SK-N-SH (cell line): ENCODE results near the gene RFX3. TPM values are rescaled to one million over a fixed set of nuclear protein-coding genes. Genes with fewer than 3 reads are reported as not detected.

Experiments used
- CTCF ChIA-PET: fragments of 300-600, 350-600 bp; formaldehyde crosslinking; extraction: SDS; loops from one replicate; lab custom pipeline; 2021; lab: Yijun Ruan, JAX
- POLR2A ChIA-PET: fragments of 350-600 bp; sonication (Branson Sonifier 250); formaldehyde crosslinking; extraction: SDS; loops from one replicate; lab custom pipeline; 2020; ENCODE audit warnings: antibody characterized with exemption, inconsistent platforms; lab: Yijun Ruan, JAX
- DNase-seq: peaks from one replicate; pipeline ENCODE4 v3.0.0; 2012
- H2AFZ ChIP-seq: fragments of 200-600 bp; sonication (generic); 2 replicates; pipeline ENCODE4 v1.8.1; 2016; ENCODE audit warnings: antibody characterized with exemption, mild to moderate bottlenecking, low read depth
- H3F3A ChIP-seq: fragments of 200-600 bp; sonication (generic); replicated peaks from 2 replicates; pipeline ENCODE3; 2016; ENCODE audit warnings: antibody characterized with exemption, mild to moderate bottlenecking; ENCODE audit not compliant: insufficient read depth
- H3K27ac ChIP-seq, 2 experiments: fragments of 200-500 bp in 1 of 2; fragments of 200-600 bp in 1 of 2; sonication (Bioruptor generic) in 1 of 2; sonication (generic), shearing (Covaris generic) in 1 of 2; 2 replicates each; pipeline versions ENCODE4 v1.5.1 to v1.6.1; 2014 to 2016; ENCODE audit warnings: low read depth in 2 of 2, inconsistent platforms in 1 of 2, low read length in 1 of 2, mild to moderate bottlenecking in 1 of 2, mixed read lengths in 1 of 2
- H3K27me3 ChIP-seq: fragments of 200-600 bp; sonication (generic), shearing (Covaris generic); 2 replicates; pipeline ENCODE4 v1.6.1; 2016; ENCODE audit warnings: mixed run types; ENCODE audit not compliant: insufficient read depth
- H3K36me3 ChIP-seq, 2 experiments: fragments of 200-500 bp in 1 of 2; fragments of 200-600 bp in 1 of 2; sonication (Bioruptor generic) in 1 of 2; sonication (generic) in 1 of 2; replicated peaks in 1 of 2; 2 replicates each; pipeline versions ENCODE3 to v1.5.1; 2014 to 2016; ENCODE audit warnings: low read length in 1 of 2, mild to moderate bottlenecking in 1 of 2; ENCODE audit not compliant: insufficient read depth in 2 of 2, control insufficient read depth in 1 of 2
- H3K4me1 ChIP-seq, 2 experiments: fragments of 200-500 bp in 1 of 2; fragments of 200-600 bp in 1 of 2; sonication (Bioruptor generic) in 1 of 2; sonication (generic), shearing (Covaris generic) in 1 of 2; 2 replicates each; pipeline versions ENCODE4 v1.5.1 to v1.6.1; 2014 to 2016; ENCODE audit warnings: low read depth in 1 of 2, low read length in 1 of 2, mixed run types in 1 of 2; ENCODE audit not compliant: insufficient read depth in 2 of 2, control insufficient read depth in 1 of 2
- H3K4me2 ChIP-seq: fragments of 200-600 bp; sonication (generic), shearing (Covaris generic); 2 replicates; pipeline ENCODE4 v1.6.1; 2017; ENCODE audit warnings: mixed run types
- H3K4me3 ChIP-seq, 2 experiments: fragments of 200-500 bp in 1 of 2; fragments of 200-600 bp in 1 of 2; sonication (Bioruptor generic) in 1 of 2; sonication (generic), shearing (Covaris generic) in 1 of 2; 2 replicates each; pipeline versions ENCODE4 v1.5.1 to v1.8.1; 2014 to 2016; ENCODE audit warnings: low read depth in 2 of 2, inconsistent platforms in 1 of 2, low read length in 1 of 2, mild to moderate bottlenecking in 1 of 2, mixed read lengths in 1 of 2, moderate library complexity in 1 of 2
- H3K79me2 ChIP-seq: fragments of 200-600 bp; sonication (generic); 2 replicates; pipeline ENCODE4 v1.8.1; 2017; ENCODE audit warnings: mild to moderate bottlenecking; ENCODE audit not compliant: insufficient read depth
- H3K9ac ChIP-seq: fragments of 200-600 bp; sonication (generic); 2 replicates; pipeline ENCODE4 v1.6.1; 2017; ENCODE audit warnings: mixed run types
- H3K9me2 ChIP-seq: fragments of 200-600 bp; sonication (generic); 2 replicates; pipeline ENCODE4 v1.6.1; 2017; ENCODE audit warnings: mixed run types
- H3K9me3 ChIP-seq: fragments of 200-600 bp; sonication (generic); 2 replicates; pipeline ENCODE4 v1.6.1; 2017; ENCODE audit warnings: mixed run types, mild to moderate bottlenecking, moderate library complexity
- H4K20me1 ChIP-seq: fragments of 200-600 bp; sonication (generic); 2 replicates; pipeline ENCODE4 v1.6.1; 2017; ENCODE audit warnings: mild to moderate bottlenecking, mixed run types; ENCODE audit not compliant: insufficient read depth
- CHD2 ChIP-seq: fragments of 150-350 bp; IDR thresholded peaks from 2 replicates; pipeline ENCODE4 v1.6.1; 2018; ENCODE audit warnings: low read length; ENCODE audit not compliant: partially characterized antibody
- ELF1 ChIP-seq: IDR thresholded peaks from 2 replicates; pipeline ENCODE4 v1.4.0; 2012
- EP300 ChIP-seq, 2 experiments: IDR thresholded peaks; 2 replicates each; pipeline versions ENCODE4 v1.4.0 to v1.6.1; 2012; ENCODE audit warnings: borderline replicate concordance in 1 of 2, low read depth in 1 of 2, low read length in 1 of 2
- EZH2phosphoT487 ChIP-seq: fragments of 200-600 bp; sonication (generic); IDR thresholded peaks from 2 replicates; pipeline ENCODE4 v1.6.1; 2017; ENCODE audit warnings: low read depth, mixed run types, mild to moderate bottlenecking, antibody characterized with exemption, moderate library complexity, borderline replicate concordance
- FOSL2 ChIP-seq: IDR thresholded peaks from 2 replicates; pipeline ENCODE4 v1.4.0; 2012; ENCODE audit warnings: low read depth, mild to moderate bottlenecking, moderate library complexity, borderline replicate concordance
- FOXJ3 ChIP-seq: sonication (generic); formaldehyde crosslinking; IDR thresholded peaks from 2 replicates; pipeline ENCODE4 v1.5.1; 2020; ENCODE audit warnings: mild to moderate bottlenecking, missing genetic modification reagents
- FOXM1 ChIP-seq: IDR thresholded peaks from 2 replicates; pipeline ENCODE4 v1.4.0; 2012; ENCODE audit warnings: low read depth, mild to moderate bottlenecking
- GABPA ChIP-seq: IDR thresholded peaks from 2 replicates; pipeline ENCODE4 v1.4.0; 2012; ENCODE audit warnings: low read depth, mild to moderate bottlenecking
- GATA2 ChIP-seq: sonication (generic); formaldehyde crosslinking; IDR thresholded peaks from 2 replicates; pipeline ENCODE4 v1.5.0; 2020; ENCODE audit warnings: mild to moderate bottlenecking, missing genetic modification reagents
- IRF3 ChIP-seq: fragments of 150-350 bp; IDR thresholded peaks from 2 replicates; pipeline ENCODE4 v1.6.1; 2016; ENCODE audit warnings: mild to moderate bottlenecking, low read depth, low read length
- MEF2A ChIP-seq: IDR thresholded peaks from 2 replicates; pipeline ENCODE4 v1.4.0; 2012; ENCODE audit warnings: low read depth, borderline replicate concordance
- MXI1 ChIP-seq: IDR thresholded peaks from 2 replicates; pipeline ENCODE4 v1.6.1; 2012; ENCODE audit warnings: mild to moderate bottlenecking, low read depth, low read length, improper control_type of control experiment
- NFIC ChIP-seq: IDR thresholded peaks from 2 replicates; pipeline ENCODE4 v1.4.0; 2012; ENCODE audit warnings: borderline replicate concordance
- NRF1 ChIP-seq: IDR thresholded peaks from 2 replicates; pipeline ENCODE4 v1.6.1; 2012; ENCODE audit warnings: low read depth, mild to moderate bottlenecking, low read length
- POLR2AphosphoS5 ChIP-seq: IDR thresholded peaks from 2 replicates; pipeline ENCODE4 v1.6.1; 2012; ENCODE audit warnings: low read depth, low read length
- RCOR1 ChIP-seq: fragments of 150-350 bp; IDR thresholded peaks from 2 replicates; pipeline ENCODE4 v1.6.1; 2017; ENCODE audit warnings: antibody characterized with exemption, low read length
- RFX5 ChIP-seq: IDR thresholded peaks from 2 replicates; pipeline ENCODE4 v1.6.1; 2012; ENCODE audit warnings: mild to moderate bottlenecking, improper control_type of control experiment, low read length
- SIN3A ChIP-seq: IDR thresholded peaks from 2 replicates; pipeline ENCODE4 v1.6.1; 2012; ENCODE audit warnings: low read depth, mild to moderate bottlenecking, low read length, moderate library complexity, borderline replicate concordance
- TAF1 ChIP-seq: IDR thresholded peaks from 2 replicates; pipeline ENCODE4 v1.6.1; 2012; ENCODE audit warnings: low read depth, mild to moderate bottlenecking, low read length, moderate library complexity, borderline replicate concordance
- USF2 ChIP-seq: fragments of 150-350 bp; IDR thresholded peaks from 2 replicates; pipeline ENCODE4 v1.6.1; 2017; ENCODE audit warnings: antibody characterized with exemption, low read length, low read depth, borderline replicate concordance
- WGBS: methylation state at CpG from one replicate; pipeline ENCODE4 v1.1.6; 2017; ENCODE audit warnings: low lambda C conversion rate; 5-methylcytosine and 5-hydroxymethylcytosine counted together
- polyA plus RNA-seq, 3 experiments: library from polyadenylated mRNA; depleted of rRNA; stranded (reverse); fragments of >200 nt; gene quantifications; 2 replicates each; pipeline ENCODE4 v1.2.3, GENCODE V29; 2012

Gene RFX3
- polyA plus RNA-seq, 1 of the 3 experiments (the other 2 are of a cell fraction), result 1.7 TPM

- H3K9me3 ChIP-seq, result peaks cover 8% of the 10 kb centered on the region; the same call in 1 of the 2 replicates
- WGBS, result 94% methylated on average over 3 of the region's 3 CpGs
- H3K9me2 ChIP-seq, result no peaks in the 10 kb centered on the region
- no peaks in the 10 kb centered on the region for H3K27me3 ChIP-seq
- no peak overlapping the region for H3K4me3 ChIP-seq
- CTCF ChIA-PET, result interaction anchor here (1.1 to 1.6 kb wide), 3 partner anchors 13 to 48 kb away, joined by 4 to 8 read pairs (median 5); no protein-coding TSS in a partner anchor
- no peak overlapping the region for H3K27ac ChIP-seq
- H3K4me2 ChIP-seq, result no peak overlapping the region
- H3K4me1 ChIP-seq, result no peaks in the 10 kb centered on the region
- no peaks in the 10 kb centered on the region for H4K20me1 ChIP-seq
- DNase-seq, result no peak
- POLR2A ChIA-PET, result no interaction called here
- H3K36me3 ChIP-seq, result peaks cover 11 to 14% of the 10 kb centered on the region in 2 experiments
- H3F3A ChIP-seq, result no peaks in the 10 kb centered on the region
- no peak for TF ChIP-seq EZH2phosphoT487
- TF ChIP-seq TAF1, result no peak
- no peak for TF ChIP-seq GABPA
- TF ChIP-seq GATA2 (CRISPR knock-in tag), result no peak
- TF ChIP-seq NRF1, result no peak
- no peak for TF ChIP-seq CHD2
- TF ChIP-seq NFIC, result no peak
- TF ChIP-seq EP300 (IDR thresholded peaks at IDR 0.05; ENCODE audit: borderline replicate concordance in 1 of 2, low read depth in 1 of 2, low read length in 1 of 2), result no peak
- TF ChIP-seq MEF2A, result no peak
- no peak for TF ChIP-seq RCOR1
- TF ChIP-seq POLR2AphosphoS5, result no peak
- no peak for TF ChIP-seq IRF3
- no peak for TF ChIP-seq FOSL2
- H3K9ac ChIP-seq, result no peak overlapping the region
- H3K79me2 ChIP-seq, result no peaks in the 10 kb centered on the region
- H2AFZ ChIP-seq, result no peak overlapping the region
Observed at GRCh38 chr9:3480353-3480655, 45.5 kb downstream of the RFX3 start.

GRCh38 chr9:3479514-3480352 lies 46.1 kb downstream of the RFX3 start:
- Histone ChIP-seq H3F3A (no peaks in the 10 kb centered on the region), H3K4me2 (no peak overlapping the region), H3K9me3 (peaks cover 8% of the 10 kb centered on the region; the same call in 1 of the 2 replicates), H3K27ac (no peak overlapping the region), H4K20me1 (no peaks in the 10 kb centered on the region), H3K4me1 (no peaks in the 10 kb centered on the region), H3K36me3 (peaks cover 11 to 14% of the 10 kb centered on the region in 2 experiments), H3K27me3 (no peaks in the 10 kb centered on the region), H3K4me3 (no peak overlapping the region), H3K79me2 (no peaks in the 10 kb centered on the region), H3K9ac (no peak overlapping the region), H2AFZ (no peak overlapping the region), H3K9me2 (no peaks in the 10 kb centered on the region)
- CTCF ChIA-PET, result interaction anchor here (1.1 to 1.6 kb wide), 3 partner anchors 13 to 47 kb away, joined by 4 to 8 read pairs (median 5); no protein-coding TSS in a partner anchor
- DNase-seq, result no peak
- 94% methylated on average over 7 of the region's 7 CpGs for WGBS
- POLR2A ChIA-PET, result no interaction called here
- TF ChIP-seq IRF3 (no peak), RFX5 (no peak), FOXM1 (no peak), CHD2 (no peak), MEF2A (no peak), NFIC (no peak), ELF1 (no peak), SIN3A (no peak), FOXJ3 (CRISPR knock-in tag) (no peak), EZH2phosphoT487 (no peak), RCOR1 (no peak), TAF1 (no peak), USF2 (no peak), MXI1 (no peak), NRF1 (no peak), GATA2 (CRISPR knock-in tag) (no peak)
